ENCODE measurements around the gene SMTN. TPM values are rescaled to one million over a fixed set of nuclear protein-coding genes. Genes with fewer than 3 reads are reported as not detected.
A peak's percentile ranks its signal among the peaks of the same experiment; 100 is the strongest.
"Not testable (repeated sequence)": the region's sequence is repeated elsewhere in the genome, so short reads cannot be mapped to it uniquely, and the experiment has no call there.

SMTN gene
- total RNA-seq, 3 donors from 2014 or later: 8.9 to 10.4 (median 9.4) TPM

DNA sequence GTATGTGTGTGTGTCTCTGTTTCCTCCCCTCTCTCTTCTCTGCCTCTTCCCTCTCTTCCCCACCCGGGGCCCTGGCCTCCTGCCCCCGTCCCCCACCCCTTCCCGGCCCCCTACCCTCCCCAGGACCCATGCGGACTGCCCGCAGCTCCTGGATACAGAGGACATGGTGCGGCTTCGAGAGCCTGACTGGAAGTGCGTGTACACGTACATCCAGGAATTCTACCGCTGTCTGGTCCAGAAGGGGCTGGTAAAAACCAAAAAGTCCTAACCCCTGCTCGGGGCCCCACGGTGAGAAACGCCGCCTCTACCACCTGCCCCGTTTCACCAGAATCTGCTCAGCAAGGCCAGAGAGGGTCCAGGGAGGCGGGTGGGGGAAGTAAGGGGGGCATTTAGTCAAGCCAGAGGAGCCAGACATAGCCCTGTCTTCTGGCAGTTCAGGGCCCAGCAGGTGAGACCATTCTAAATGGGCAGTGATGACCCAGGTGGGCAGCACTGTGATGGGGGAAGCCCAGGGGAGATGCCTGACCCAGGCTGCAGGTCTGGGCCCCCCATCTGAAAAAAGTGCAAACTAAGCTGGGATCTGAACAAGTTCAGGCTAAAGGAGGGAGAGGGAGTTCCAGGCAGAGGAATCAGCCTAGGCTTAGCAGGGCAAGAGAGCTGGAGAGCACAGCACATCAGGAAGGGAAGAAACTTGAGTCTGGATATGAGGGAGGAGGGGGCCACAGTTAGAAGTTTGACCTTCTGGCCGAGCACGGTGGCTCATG, 19.8 kb downstream of the SMTN start:
- Mint-ChIP-seq H3K36me3 (ENCODE audit: insufficient read depth) (no peaks in the 10 kb centered on the region), H3K4me3 (no peak overlapping the region), H3K9me3 (no peaks in the 10 kb centered on the region), H3K4me1 (ENCODE audit: low read depth) (peaks cover 3% of the 10 kb centered on the region), H3K27me3 (ENCODE audit: low read depth) (no peaks in the 10 kb centered on the region)
- ATAC-seq: no peak
- DNase-seq: no peak

DNA sequence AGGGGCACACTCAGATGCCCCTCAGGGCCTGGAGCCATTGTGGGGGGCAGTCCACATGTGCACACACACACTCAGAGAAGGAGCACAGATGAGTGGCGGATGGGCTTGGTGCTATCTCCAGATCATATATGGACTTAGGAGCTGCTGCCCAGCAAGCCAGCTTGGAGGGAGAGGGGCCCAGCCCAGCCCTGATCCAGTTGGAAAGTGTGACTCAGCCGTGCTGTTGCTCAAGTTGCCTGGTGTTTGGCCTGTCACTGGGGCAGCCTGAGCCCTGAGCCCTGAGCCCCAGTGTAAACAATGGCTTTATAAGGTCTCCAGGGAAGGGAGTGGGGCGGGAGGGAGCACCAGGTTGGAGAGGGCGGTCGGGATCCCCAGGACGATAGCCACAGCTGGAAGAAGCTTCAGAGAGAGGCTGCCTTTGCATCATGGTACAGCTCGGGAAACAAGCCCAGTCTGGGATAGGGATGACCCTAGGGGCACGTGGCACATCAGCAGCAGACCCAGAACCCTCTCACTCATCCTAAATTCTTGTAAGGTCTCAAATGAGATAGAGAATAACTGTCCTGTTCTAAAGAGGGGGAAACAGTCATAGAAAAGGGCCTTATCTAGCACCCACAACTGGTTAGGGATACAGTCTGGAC, 21.4 kb downstream of the SMTN start:
- DNase-seq: no peak
- ATAC-seq: no peak
- Mint-ChIP-seq H3K4me1 (ENCODE audit: low read depth) (peaks cover 19% of the 10 kb centered on the region), H3K36me3 (ENCODE audit: insufficient read depth) (no peaks in the 10 kb centered on the region), H3K4me3 (no peak overlapping the region), H3K27me3 (ENCODE audit: low read depth) (no peaks in the 10 kb centered on the region), H3K9me3 (no peaks in the 10 kb centered on the region)

DNA sequence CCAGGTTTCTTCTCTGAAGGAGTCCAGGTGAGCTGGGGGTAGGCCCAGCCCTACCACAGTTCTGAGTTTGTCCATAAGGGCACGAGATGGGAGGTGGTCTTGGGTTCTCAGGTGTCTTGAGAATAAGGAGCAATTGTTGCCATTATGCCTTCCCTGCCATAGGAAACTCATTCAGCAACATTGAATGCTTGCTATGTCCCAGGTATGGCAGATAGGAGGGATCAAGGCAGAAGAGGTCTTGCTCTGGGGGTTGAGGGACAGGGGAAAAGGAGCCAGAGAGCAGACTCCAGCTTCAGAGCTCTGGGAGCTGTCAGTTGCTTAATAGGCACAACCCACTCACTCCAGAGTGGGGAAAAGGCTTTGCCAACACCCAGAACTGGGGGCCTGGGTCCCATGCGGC, 22.0 kb downstream of the SMTN start:
- Mint-ChIP-seq H3K9me3 (no peaks in the 10 kb centered on the region), H3K4me3 (no peak overlapping the region), H3K4me1 (ENCODE audit: low read depth) (peaks cover 24% of the 10 kb centered on the region), H3K27me3 (ENCODE audit: low read depth) (no peaks in the 10 kb centered on the region), H3K36me3 (ENCODE audit: insufficient read depth) (no peaks in the 10 kb centered on the region)
- no peak for ATAC-seq
- no peak for DNase-seq

DNA sequence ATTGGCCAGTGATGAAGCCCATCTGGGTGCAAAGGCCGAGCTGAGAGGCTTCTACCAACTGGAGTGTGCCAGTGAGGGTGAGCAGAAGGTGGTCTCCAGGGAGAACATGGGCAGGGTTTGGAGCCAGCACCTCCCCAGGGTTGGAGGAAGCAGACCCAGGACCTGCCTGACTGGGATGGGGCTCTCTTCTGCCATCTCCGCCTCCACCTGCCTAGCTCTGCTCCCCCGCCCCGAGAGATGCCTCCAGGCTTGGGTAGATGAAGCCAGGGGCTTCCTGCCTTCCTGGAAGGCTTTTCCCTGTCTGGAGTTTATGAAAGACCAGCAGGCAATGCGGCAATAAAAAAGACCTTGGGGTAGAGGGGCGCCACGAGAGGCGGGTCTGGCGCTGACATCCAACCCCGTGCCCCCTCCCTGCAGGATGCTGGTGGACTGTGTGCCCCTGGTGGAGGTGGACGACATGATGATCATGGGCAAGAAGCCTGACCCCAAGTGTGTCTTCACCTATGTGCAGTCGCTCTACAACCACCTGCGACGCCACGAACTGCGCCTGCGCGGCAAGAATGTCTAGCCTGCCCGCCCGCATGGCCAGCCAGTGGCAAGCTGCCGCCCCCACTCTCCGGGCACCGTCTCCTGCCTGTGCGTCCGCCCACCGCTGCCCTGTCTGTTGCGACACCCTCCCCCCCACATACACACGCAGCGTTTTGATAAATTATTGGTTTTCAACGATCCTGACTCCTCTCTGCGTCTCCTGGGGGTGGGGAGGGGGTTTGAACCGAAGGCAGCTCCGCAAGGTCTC, 23.0 kb downstream of the SMTN start:
- DNase-seq (no peak), ATAC-seq (no peak)
- Mint-ChIP-seq H3K4me1 (ENCODE audit: low read depth) (peaks cover 24% of the 10 kb centered on the region), H3K4me3 (no peak overlapping the region), H3K9me3 (no peaks in the 10 kb centered on the region), H3K27me3 (ENCODE audit: low read depth) (no peaks in the 10 kb centered on the region), H3K36me3 (ENCODE audit: insufficient read depth) (no peaks in the 10 kb centered on the region)

DNA sequence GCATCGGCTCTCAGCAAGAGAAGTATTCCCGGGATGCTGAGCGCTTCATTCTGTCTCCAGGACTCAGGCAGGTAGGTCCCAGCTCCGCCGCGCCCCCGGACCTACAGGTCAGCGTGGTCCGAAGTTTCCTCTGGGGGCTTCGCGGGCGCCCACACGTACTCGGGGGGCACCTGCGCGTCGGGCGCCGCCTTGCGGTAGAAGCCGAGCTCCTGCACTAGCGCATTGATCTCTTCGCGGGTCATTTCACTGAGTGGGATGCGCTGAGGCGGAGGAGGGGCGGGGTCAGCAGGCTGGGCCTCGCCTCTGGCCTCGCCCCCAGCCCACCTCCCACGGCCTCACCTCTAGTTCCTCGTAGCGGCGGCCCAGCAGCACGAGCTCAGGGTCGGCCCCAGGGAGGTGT, 23.8 kb downstream of the SMTN start:
- Mint-ChIP-seq H3K9me3 (no peaks in the 10 kb centered on the region), H3K4me3 (no peak overlapping the region), H3K27me3 (ENCODE audit: low read depth) (no peaks in the 10 kb centered on the region), H3K36me3 (ENCODE audit: insufficient read depth) (no peaks in the 10 kb centered on the region), H3K4me1 (ENCODE audit: low read depth) (peaks cover 24% of the 10 kb centered on the region)
- DNase-seq (no peak), ATAC-seq (no peak)

DNA sequence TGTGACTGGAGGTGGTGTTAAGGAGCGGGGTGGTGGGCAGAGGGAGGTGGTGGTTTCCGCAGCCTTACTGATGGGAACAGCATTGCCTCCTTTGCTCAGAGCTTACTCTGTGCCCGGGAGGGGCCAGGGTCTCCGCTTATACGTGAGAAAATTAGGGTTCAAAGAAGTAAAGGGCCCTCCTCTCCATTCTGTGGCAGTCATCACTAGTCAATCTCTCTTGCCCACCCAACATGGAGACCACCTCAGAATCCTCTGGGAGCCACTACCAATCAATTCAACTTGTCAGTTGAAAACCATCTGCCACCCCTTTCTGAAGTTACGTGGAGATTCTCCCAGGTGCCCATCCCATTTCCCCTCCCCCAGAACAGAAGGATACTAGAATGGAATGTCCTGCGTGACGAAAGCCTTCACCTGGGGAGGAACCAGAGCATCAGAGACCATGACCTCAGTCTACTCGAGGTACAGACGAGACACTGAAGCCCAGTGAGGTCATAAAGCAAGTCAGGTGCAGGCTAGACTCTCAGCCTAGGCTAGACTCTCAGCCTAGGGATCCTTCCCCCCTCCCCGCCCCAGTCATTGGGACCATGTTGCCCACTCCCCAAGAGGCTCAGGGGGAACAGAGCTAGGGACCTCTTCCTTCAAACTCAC, 24.3 kb downstream of the SMTN start:
- Mint-ChIP-seq H3K4me3 (no peak overlapping the region), H3K9me3 (no peaks in the 10 kb centered on the region), H3K27me3 (ENCODE audit: low read depth) (no peaks in the 10 kb centered on the region), H3K4me1 (ENCODE audit: low read depth) (peaks cover 24% of the 10 kb centered on the region), H3K36me3 (ENCODE audit: insufficient read depth) (no peaks in the 10 kb centered on the region)
- DNase-seq (no peak), ATAC-seq (no peak)

DNA sequence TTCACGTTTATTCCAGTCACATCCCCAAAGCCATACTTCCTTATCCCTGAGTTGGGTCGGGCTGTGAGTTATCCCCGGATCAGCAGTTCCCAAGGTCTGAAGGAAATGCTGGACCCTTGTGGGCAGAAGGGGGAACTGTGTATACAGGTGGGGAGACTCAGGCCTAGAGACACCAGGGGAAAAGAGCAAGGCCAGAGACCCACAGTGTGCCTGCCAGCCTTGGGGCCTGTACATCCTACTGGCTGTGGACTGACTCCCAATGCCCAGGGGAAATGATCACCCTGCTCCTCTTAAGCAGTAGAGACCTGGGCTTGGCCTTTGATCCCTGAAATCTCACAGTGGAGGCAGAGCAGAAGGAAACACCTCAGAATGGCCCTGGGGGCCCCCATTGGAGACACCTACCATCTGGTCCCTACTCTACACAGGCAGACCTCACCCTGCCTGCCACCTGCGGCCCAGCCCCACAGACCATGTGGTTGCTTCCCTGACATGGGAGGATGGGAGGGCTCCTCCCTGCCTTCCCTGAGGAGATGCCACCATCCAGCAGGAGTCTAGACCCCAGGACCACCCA, 25.0 kb downstream of the SMTN start:
- peaks cover 24% of the 10 kb centered on the region for H3K4me1 Mint-ChIP-seq (ENCODE audit: low read depth)
- DNase-seq (no peak), ATAC-seq (no peak)
- H3K27me3 Mint-ChIP-seq (ENCODE audit: low read depth): no peaks in the 10 kb centered on the region
- no peaks in the 10 kb centered on the region for H3K36me3 Mint-ChIP-seq (ENCODE audit: insufficient read depth)
- H3K4me3 Mint-ChIP-seq: peak overlapping the region; percentile 87
- H3K9me3 Mint-ChIP-seq: no peaks in the 10 kb centered on the region

DNA sequence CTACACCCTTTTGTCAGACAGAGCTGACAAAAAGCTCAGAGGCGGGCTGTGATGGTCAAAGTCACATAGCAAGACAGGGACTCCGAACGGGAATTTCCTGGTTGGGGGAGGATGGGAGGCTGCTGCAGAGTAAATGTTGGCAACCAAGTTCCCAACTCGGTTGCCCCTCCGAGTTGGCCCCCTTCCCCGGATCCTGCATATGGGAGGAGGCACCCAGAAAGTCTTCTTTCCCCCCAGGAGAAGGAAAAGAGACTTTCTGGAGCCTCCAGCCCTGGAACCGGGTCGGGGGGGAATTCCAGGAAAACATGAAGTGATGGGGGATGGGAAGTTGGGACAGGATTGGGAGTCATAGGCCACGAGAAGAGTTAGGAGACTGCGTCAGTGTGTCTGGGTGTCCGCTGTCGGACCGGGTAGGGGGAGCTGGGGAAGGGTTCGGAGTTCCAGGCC, 25.6 kb downstream of the SMTN start:
- Mint-ChIP-seq H3K36me3 (ENCODE audit: insufficient read depth) (no peaks in the 10 kb centered on the region), H3K9me3 (no peaks in the 10 kb centered on the region), H3K4me3 (peak overlapping the region; percentile 87), H3K27me3 (ENCODE audit: low read depth) (no peaks in the 10 kb centered on the region), H3K4me1 (ENCODE audit: low read depth) (peaks cover 24% of the 10 kb centered on the region)
- no peak for DNase-seq
- ATAC-seq: no peak

DNA sequence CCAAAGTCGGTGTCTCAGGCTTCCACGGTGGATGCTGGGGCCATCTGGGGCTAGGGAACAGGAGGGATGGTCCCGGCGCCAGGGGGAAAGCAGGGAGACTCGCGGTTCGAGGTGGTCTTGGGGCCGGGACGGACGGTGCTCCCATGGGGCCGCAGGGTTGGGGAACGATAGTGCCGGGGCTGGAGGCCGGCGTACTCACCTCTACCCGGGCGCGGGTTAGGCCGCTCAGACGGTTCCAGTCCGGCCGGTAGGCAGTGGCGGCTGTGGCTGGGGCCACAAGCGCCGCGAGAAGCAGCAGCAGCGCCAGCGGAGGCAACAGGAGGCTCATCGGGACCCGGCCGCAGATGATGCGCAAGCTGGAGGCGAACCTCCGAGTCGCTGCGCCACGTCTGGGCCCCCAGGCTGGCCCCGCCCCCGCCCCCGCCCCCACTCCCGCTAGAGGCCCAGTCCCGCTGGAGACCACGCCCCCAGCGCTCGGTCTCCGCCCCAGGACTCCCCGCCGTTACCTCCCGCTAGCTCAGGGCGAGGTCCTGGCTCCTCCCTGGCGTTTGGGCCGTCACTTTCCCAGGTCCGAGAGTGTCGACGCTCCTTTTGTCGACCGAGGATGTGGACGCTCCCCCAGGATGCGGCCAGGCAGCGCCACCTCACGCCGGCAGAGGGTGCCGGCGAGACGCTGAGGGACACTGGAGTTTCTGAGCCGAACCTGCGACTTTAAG, 26.2 kb downstream of the SMTN start, which contains the start of gene SELENOM:
SELENOM (minus strand) TSS at position 391 of the 716 bp plus-strand sequence; CDS start at position 328, 63 bp downstream.
- Mint-ChIP-seq H3K36me3 (ENCODE audit: insufficient read depth) (no peaks in the 10 kb centered on the region), H3K27me3 (ENCODE audit: low read depth) (no peaks in the 10 kb centered on the region), H3K4me3 (peak within 1 kb of the TSS; percentile 87), H3K4me1 (ENCODE audit: low read depth) (peaks cover 24% of the 10 kb centered on the region), H3K9me3 (no peaks in the 10 kb centered on the region)
- DNase-seq: peak; percentile 80
- ATAC-seq: peak; percentile 93 to 97

DNA sequence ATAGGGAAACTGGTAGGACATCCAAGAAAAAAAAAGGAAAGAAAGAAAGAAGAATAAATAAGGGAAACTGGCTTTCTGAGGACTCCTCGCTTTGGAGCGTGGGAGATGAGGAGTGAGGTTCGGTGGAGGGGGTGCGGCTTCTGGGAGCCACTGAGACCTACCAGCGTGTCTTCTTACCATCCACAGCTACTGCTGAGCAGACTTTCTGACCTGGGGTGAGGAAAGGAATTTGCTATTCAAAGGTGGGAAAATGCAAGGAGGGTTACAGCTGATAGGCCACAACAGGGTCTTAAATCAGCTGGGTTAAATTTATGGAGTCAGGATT, 26.7 kb downstream of the SMTN start:
- Mint-ChIP-seq H3K27me3 (ENCODE audit: low read depth) (no peaks in the 10 kb centered on the region), H3K36me3 (ENCODE audit: insufficient read depth) (no peaks in the 10 kb centered on the region), H3K4me3 (peak overlapping the region; percentile 87), H3K9me3 (no peaks in the 10 kb centered on the region), H3K4me1 (ENCODE audit: low read depth) (peaks cover 24% of the 10 kb centered on the region)
- DNase-seq: no peak
- ATAC-seq: peak; percentile 13 to 15

DNA sequence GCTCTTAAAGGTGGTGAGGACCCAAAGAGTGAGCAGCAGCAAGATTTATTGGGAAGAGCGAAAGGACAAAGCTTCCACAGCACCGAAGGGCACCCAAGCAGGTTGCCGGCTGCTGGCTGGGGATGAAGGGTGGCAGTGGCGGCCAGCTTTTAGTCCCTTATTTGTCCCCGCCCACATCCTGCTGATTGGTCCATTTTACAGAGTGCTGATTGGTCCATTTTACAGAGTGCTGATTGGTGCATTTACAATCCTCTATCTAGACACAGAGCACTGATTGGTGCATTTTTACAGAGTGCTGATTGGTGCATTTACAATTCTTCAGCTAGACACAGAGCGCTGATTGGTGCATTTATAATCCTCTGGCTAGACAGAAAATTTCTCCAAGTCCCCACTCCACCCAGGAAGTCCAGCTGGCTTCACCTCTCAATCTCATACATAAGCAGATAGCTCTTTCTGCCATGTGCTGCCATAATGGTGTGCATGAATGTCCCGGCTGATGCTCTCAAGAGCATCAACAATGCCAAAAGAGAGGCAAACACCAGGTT, 31.5 kb downstream of the SMTN start:
- not testable (repeated sequence) for H3K27me3 Mint-ChIP-seq (ENCODE audit: low read depth); H3K36me3 Mint-ChIP-seq (ENCODE audit: insufficient read depth); H3K4me3 Mint-ChIP-seq; H3K4me1 Mint-ChIP-seq (ENCODE audit: low read depth); DNase-seq; H3K9me3 Mint-ChIP-seq; ATAC-seq

DNA sequence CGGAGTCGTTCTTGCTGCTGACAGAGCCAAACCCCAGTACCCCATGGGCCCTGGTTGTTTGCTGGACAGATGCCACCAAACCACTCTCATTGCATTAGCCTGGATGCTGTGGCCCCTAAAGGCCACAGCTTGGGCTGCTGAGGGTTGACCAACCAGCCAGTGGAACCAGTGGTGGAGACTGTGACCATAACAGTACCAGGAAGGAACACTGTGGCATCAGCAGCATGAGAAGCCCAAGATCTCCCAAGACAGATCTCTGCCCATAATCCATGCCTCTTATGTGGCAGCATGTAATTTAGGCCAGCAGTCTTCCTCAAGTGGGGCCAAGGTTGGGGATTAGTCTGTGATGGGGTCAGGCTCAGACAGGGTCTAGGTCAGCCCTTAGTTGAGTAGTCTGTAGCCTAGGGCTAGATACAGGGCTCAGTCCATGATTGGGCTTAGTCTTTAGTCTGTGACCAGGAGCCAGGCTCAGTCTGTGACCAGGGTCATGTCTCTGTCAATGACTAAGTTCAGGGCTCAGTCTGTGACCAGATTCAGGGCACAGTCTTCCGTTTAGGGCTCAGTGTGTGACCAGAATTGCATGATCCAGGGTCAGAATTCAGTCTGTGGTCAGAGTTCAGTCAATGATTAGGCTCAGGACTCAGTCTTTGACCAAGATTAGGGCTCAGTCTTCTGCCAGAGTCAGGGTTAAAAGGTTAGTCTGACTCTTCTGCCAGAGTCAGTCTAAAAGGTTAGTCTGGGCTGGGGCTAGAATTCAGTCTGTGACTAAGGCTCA, 37.1 kb downstream of the SMTN start:
- Mint-ChIP-seq H3K27me3 (ENCODE audit: low read depth) (no peaks in the 10 kb centered on the region), H3K36me3 (ENCODE audit: insufficient read depth) (no peaks in the 10 kb centered on the region), H3K4me1 (ENCODE audit: low read depth) (no peaks in the 10 kb centered on the region), H3K9me3 (no peaks in the 10 kb centered on the region), H3K4me3 (no peak overlapping the region)
- DNase-seq: no peak
- ATAC-seq: no peak
